ENCODE measurements around the gene NMT1. TPM values are rescaled to one million over a fixed set of nuclear protein-coding genes. Genes with fewer than 3 reads are reported as not detected.

Gene NMT1
- total RNA-seq, 6 experiments from 2014 or later = 50.8 to 76.7 (median 72.0) TPM

DNA sequence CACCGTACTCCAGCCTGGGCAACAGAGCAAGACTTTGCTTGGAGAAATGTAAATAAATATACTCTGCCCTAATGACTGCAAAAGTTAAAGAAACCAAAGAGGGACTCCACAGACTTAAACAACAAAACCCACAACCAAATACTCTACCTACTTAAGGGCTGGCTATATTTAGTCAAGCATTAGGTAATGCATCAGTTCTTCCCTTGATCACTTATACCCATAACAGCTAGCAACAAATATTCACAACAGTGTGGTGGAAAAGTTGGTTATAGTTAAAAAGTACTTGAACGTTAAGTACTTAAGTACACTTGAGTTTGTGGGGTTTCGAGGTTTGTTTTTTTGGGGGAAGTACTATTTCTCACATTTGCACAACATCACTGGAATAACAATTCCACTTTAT lies 95.1 kb downstream of the NMT1 start:
- DNase-seq (no peak), ATAC-seq (no peak)
- intact Hi-C loops (cut with DNase I) = no loop called here
- H3K27ac ChIP-seq = no peak overlapping the region
- TF ChIP-seq, protein P1, sequence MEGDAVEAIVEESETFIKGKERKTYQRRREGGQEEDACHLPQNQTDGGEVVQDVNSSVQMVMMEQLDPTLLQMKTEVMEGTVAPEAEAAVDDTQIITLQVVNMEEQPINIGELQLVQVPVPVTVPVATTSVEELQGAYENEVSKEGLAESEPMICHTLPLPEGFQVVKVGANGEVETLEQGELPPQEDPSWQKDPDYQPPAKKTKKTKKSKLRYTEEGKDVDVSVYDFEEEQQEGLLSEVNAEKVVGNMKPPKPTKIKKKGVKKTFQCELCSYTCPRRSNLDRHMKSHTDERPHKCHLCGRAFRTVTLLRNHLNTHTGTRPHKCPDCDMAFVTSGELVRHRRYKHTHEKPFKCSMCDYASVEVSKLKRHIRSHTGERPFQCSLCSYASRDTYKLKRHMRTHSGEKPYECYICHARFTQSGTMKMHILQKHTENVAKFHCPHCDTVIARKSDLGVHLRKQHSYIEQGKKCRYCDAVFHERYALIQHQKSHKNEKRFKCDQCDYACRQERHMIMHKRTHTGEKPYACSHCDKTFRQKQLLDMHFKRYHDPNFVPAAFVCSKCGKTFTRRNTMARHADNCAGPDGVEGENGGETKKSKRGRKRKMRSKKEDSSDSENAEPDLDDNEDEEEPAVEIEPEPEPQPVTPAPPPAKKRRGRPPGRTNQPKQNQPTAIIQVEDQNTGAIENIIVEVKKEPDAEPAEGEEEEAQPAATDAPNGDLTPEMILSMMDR (IDR thresholded peaks at IDR 0.05) = no peak
- TF ChIP-seq POLR2A (IDR thresholded peaks at IDR 0.05) = no peak
- H3K36me3 ChIP-seq = no peaks in the 10 kb centered on the region
- H3K9me3 ChIP-seq = no peaks in the 10 kb centered on the region
- no peaks in the 10 kb centered on the region for H3K27me3 ChIP-seq
- H3K4me3 ChIP-seq = no peak overlapping the region
- 80% methylated on average over 3 of the region's 3 CpGs for WGBS (ENCODE audit: insufficient coverage, low coverage, low lambda C conversion rate, missing lambda C conversion rate)
- H3K4me1 ChIP-seq = peaks cover 0 to 33% (median 7%) of the 10 kb centered on the region in 4 donors

Small RNAs within 50 kb of the gene (microRNA-seq; reads per million reads assigned to microRNA genes)
- 0 reads per million in 2 donors for gene MIR6784

Small RNAs within 50 kb of the gene (small RNA-seq; reads per million reads assigned to genes)
- gene MIR6784 (0 reads per million in 2 experiments), gene RF00019 (0 reads per million in 2 experiments)

Other genes starting within 250 kb of the NMT1 start
- gene GJC1, start 231.0 kb upstream of the NMT1 start, total RNA-seq = under 1 TPM; 0.18 to 0.84 (median 0.33) TPM
- gene HIGD1B, start 213.4 kb upstream of the NMT1 start, total RNA-seq = not detected
- gene EFTUD2, start 161.9 kb upstream of the NMT1 start, total RNA-seq = 10 to 100 TPM; 29.9 to 42.4 (median 35.1) TPM
- gene GFAP, start 145.8 kb upstream of the NMT1 start, total RNA-seq = under 1 TPM; 0.18 to 0.50 (median 0.27) TPM
- gene KIF18B, start 113.5 kb upstream of the NMT1 start, total RNA-seq = under 1 TPM; 0.20 to 0.99 (median 0.35) TPM
- under 1 TPM in 4 of 6 experiments, not detected in 2; 0.31 to 0.62 (median 0.38) TPM for gene C1QL1, start 93.0 kb upstream of the NMT1 start, total RNA-seq
- 10 to 100 TPM; 13.2 to 20.6 (median 16.6) TPM for gene DCAKD, start 9.7 kb upstream of the NMT1 start, total RNA-seq
- 10 to 100 TPM in 1 of 6 experiments, 1 to 10 TPM in 5; 2.0 to 26.4 (median 3.0) TPM for gene PLCD3, start 71.2 kb downstream of the NMT1 start, total RNA-seq
- 10 to 100 TPM; 24.0 to 78.9 (median 56.9) TPM for gene ACBD4, start 74.4 kb downstream of the NMT1 start, total RNA-seq
- gene HEXIM1, start 87.2 kb downstream of the NMT1 start, total RNA-seq = 10 to 100 TPM; 14.0 to 27.1 (median 19.6) TPM
- gene HEXIM2, start 100.6 kb downstream of the NMT1 start, total RNA-seq = 10 to 100 TPM in 1 of 6 experiments, 1 to 10 TPM in 5; 2.6 to 13.5 (median 5.4) TPM
- gene FMNL1, start 160.6 kb downstream of the NMT1 start, total RNA-seq = 1 to 10 TPM; 3.7 to 10.0 (median 5.1) TPM
- not detected for gene SPATA32, start 200.8 kb downstream of the NMT1 start, total RNA-seq

All from right lobe of liver (tissue), 6 donors.